Measurements from ENCODE around the gene TTC7B. TPM values are rescaled to one million over a fixed set of nuclear protein-coding genes. Genes with fewer than 3 reads are reported as not detected.
A peak's percentile ranks its signal among the peaks of the same experiment; 100 is the strongest.

The TTC7B gene
- total and polyA plus RNA-seq, 2 of the 13 experiments (the other 11 are each of a cell fraction or from before 2014, with no cell fraction given), result 1.3 to 3.2 TPM

DNA sequence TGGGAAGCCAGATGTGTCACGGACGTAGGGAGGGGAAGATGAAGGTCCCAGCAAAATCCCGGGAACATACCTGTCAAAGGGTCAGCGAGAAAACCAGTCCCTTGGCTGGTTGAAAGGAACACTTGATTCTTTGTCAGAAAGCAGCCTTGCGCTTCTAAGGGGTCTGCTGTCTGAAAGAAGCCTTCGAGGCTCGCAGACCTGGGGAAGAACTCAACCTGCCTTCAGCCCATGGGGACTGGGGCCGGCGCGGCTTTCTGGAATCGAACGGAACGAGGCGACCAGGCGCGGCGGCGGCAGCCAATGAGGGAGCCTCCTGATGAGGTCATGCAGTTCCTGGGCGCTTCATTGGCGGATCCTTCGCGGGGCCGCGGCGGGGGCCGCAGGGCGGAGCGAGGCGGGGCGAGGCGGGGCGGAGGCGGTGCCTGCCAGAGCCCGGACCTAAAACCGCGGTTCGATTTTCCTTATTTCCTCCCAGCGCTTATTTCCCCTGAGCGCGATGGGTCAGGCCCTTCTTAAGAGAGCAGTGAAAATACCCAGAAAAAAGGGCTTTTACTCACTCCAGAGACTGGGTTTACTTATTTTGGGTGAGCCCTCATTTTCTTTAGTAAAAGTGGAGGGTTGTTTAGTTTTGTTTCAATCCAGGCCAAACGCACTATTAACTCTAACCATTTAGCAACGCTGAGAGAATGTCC is 11.8 kb upstream of the TTC7B start (continued):
- TF ChIP-seq, protein P1, sequence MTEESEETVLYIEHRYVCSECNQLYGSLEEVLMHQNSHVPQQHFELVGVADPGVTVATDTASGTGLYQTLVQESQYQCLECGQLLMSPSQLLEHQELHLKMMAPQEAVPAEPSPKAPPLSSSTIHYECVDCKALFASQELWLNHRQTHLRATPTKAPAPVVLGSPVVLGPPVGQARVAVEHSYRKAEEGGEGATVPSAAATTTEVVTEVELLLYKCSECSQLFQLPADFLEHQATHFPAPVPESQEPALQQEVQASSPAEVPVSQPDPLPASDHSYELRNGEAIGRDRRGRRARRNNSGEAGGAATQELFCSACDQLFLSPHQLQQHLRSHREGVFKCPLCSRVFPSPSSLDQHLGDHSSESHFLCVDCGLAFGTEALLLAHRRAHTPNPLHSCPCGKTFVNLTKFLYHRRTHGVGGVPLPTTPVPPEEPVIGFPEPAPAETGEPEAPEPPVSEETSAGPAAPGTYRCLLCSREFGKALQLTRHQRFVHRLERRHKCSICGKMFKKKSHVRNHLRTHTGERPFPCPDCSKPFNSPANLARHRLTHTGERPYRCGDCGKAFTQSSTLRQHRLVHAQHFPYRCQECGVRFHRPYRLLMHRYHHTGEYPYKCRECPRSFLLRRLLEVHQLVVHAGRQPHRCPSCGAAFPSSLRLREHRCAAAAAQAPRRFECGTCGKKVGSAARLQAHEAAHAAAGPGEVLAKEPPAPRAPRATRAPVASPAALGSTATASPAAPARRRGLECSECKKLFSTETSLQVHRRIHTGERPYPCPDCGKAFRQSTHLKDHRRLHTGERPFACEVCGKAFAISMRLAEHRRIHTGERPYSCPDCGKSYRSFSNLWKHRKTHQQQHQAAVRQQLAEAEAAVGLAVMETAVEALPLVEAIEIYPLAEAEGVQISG (CRISPR knock-in tag; IDR thresholded peaks at IDR 0.05), result peak; percentile 35; the same call in 1 of the 2 replicates
- TF ChIP-seq GABPB1 (CRISPR knock-in tag; IDR thresholded peaks at IDR 0.05) (peak; percentile 69; the same call in 1 of the 2 replicates), ZSCAN25 (CRISPR knock-in tag; IDR thresholded peaks at IDR 0.05) (no peak), ZFP82 (CRISPR knock-in tag; IDR thresholded peaks at IDR 0.05; ENCODE audit: borderline replicate concordance) (0 out of 2 replicates have a peak, but pooled peaks have one; percentile 71), ZNF775 (CRISPR knock-in tag; IDR thresholded peaks at IDR 0.05; ENCODE audit: borderline replicate concordance) (no peak), SALL2 (CRISPR knock-in tag; IDR thresholded peaks at IDR 0.05) (no peak), ZNF816 (CRISPR knock-in tag; IDR thresholded peaks at IDR 0.05; ENCODE audit: borderline replicate concordance) (peak; percentile 76; the same call in 1 of the 2 replicates), ZFP36L1 (CRISPR knock-in tag; IDR thresholded peaks at IDR 0.05) (peak; percentile 85; the same call in 1 of the 2 replicates), EEA1 (CRISPR knock-in tag; IDR thresholded peaks at IDR 0.05; ENCODE audit: borderline replicate concordance) (peak; percentile 33; the same call in 1 of the 2 replicates), RFXAP (CRISPR knock-in tag; IDR thresholded peaks at IDR 0.05; ENCODE audit: borderline replicate concordance) (0 out of 2 replicates have a peak, but pooled peaks have one; percentile 28), MAZ (IDR thresholded peaks at IDR 0.05; ENCODE audit: borderline replicate concordance, low read depth, low read length) (peak; percentile 94), MAZ (CRISPR knock-in tag; IDR thresholded peaks at IDR 0.05; ENCODE audit: low read depth) (peak; percentile 48), ZNF260 (CRISPR knock-in tag; IDR thresholded peaks at IDR 0.05; ENCODE audit: borderline replicate concordance, low read depth) (no peak), FOXP1 (IDR thresholded peaks at IDR 0.05) (no peak), FOXP1 (CRISPR knock-in tag; IDR thresholded peaks at IDR 0.05) (no peak), SP2 (CRISPR knock-in tag; IDR thresholded peaks at IDR 0.05) (peak; percentile 63; the same call in 1 of the 2 replicates), SPEN (CRISPR knock-in tag; IDR thresholded peaks at IDR 0.05; ENCODE audit: low read depth) (0 out of 2 replicates have a peak, but pooled peaks have one; percentile 18), GATAD1 (CRISPR knock-in tag; IDR thresholded peaks at IDR 0.05) (no peak)
- TF ChIP-seq, protein P2, sequence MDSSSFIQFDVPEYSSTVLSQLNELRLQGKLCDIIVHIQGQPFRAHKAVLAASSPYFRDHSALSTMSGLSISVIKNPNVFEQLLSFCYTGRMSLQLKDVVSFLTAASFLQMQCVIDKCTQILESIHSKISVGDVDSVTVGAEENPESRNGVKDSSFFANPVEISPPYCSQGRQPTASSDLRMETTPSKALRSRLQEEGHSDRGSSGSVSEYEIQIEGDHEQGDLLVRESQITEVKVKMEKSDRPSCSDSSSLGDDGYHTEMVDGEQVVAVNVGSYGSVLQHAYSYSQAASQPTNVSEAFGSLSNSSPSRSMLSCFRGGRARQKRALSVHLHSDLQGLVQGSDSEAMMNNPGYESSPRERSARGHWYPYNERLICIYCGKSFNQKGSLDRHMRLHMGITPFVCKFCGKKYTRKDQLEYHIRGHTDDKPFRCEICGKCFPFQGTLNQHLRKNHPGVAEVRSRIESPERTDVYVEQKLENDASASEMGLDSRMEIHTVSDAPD (CRISPR knock-in tag; IDR thresholded peaks at IDR 0.05), result peak; percentile 73
- TF ChIP-seq, protein P3, sequence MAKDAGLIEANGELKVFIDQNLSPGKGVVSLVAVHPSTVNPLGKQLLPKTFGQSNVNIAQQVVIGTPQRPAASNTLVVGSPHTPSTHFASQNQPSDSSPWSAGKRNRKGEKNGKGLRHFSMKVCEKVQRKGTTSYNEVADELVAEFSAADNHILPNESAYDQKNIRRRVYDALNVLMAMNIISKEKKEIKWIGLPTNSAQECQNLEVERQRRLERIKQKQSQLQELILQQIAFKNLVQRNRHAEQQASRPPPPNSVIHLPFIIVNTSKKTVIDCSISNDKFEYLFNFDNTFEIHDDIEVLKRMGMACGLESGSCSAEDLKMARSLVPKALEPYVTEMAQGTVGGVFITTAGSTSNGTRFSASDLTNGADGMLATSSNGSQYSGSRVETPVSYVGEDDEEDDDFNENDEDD (CRISPR knock-in tag; IDR thresholded peaks at IDR 0.05; ENCODE audit: borderline replicate concordance), result peak; percentile 92; the same call in 1 of the 2 replicates
- TF ChIP-seq, protein P4, sequence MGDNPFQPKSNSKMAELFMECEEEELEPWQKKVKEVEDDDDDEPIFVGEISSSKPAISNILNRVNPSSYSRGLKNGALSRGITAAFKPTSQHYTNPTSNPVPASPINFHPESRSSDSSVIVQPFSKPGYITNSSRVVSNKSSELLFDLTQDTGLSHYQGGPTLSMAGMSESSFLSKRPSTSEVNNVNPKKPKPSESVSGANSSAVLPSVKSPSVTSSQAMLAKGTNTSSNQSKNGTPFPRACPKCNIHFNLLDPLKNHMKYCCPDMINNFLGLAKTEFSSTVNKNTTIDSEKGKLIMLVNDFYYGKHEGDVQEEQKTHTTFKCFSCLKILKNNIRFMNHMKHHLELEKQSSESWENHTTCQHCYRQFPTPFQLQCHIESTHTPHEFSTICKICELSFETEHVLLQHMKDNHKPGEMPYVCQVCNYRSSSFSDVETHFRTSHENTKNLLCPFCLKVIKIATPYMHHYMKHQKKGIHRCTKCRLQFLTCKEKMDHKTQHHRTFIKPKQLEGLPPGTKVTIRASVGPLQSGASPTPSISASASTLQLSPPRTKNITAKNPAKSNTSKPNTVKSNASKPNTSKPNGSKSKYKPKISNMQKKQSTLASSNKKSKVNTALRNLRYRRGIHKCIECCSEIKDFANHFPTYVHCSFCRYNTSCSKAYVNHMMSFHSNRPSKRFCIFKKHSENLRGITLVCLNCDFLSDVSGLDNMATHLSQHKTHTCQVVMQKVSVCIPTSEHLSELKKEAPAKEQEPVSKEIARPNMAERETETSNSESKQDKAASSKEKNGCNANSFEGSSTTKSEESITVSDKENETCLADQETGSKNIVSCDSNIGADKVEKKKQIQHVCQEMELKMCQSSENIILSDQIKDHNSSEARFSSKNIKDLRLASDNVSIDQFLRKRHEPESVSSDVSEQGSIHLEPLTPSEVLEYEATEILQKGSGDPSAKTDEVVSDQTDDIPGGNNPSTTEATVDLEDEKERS (CRISPR knock-in tag; IDR thresholded peaks at IDR 0.05), result no peak
